K562 (cell line): ENCODE results near the gene HRG. TPM values are rescaled to one million over a fixed set of nuclear protein-coding genes. Genes with fewer than 3 reads are reported as not detected.
A peak's percentile ranks its signal among the peaks of the same experiment; 100 is the strongest.

ENCODE experiments used
- ATAC-seq: fragments of 200-7000 bp; cut with Tn5 transposase; 3 replicates; pipeline ENCODE4 v1.9.1; 2020; ENCODE audit warnings: moderate library complexity
- BruUV-seq: library from RNA; stranded (reverse); fragments of 400-500 nt; replicated peaks from 2 replicates; lab custom pipeline; 2021; lab: Mats Ljungman, UMichigan
- CTCF ChIA-PET: fragments of 300-600 bp; formaldehyde crosslinking; extraction: SDS; loops from one replicate; lab custom pipeline; 2021; ENCODE audit warnings: low intra/inter-chr PET ratio; lab: Yijun Ruan, JAX
- POLR2A ChIA-PET: fragments of 300-600, 350-650 bp; sonication (Branson Sonifier 250); formaldehyde crosslinking; extraction: SDS; loops from one replicate; lab custom pipeline; 2021; ENCODE audit warnings: antibody characterized with exemption, inconsistent platforms; lab: Yijun Ruan, JAX
- DNase-seq, 4 experiments: peaks; one replicate each; pipeline versions ENCODE4 v3.0.0 to v3.0.0-alpha.2; 2011 to 2018; ENCODE audit warnings: low spot score in 3 of 4, mixed read lengths in 3 of 4; ENCODE audit errors: extremely low read depth in 1 of 4
- FAIRE-seq: peaks from 2 replicates; lab custom pipeline; 2011; peaks lifted over from hg19 to GRCh38; lab: Jason Lieb, UNC
- H2AFZ ChIP-seq: 2 replicates; pipeline ENCODE4 v1.6.0; 2011; ENCODE audit warnings: low read depth, low read length, control low read depth, inconsistent platforms
- H3K27ac ChIP-seq: fragments of 200-600 bp; 3 replicates; pipeline ENCODE4 v1.8.0; 2011; ENCODE audit warnings: low read depth, mild to moderate bottlenecking, control low read depth, inconsistent platforms, low read length, moderate library complexity, mixed read lengths; ENCODE audit errors: extremely low read depth
- H3K27me3 ChIP-seq, 2 experiments: fragments of 300-600 bp in 1 of 2; 2 replicates in 1 of 2; 3 replicates in 1 of 2; pipeline versions ENCODE4 v1.6.0 to v1.8.0; 2011; ENCODE audit warnings: inconsistent platforms in 2 of 2, low read length in 2 of 2, mild to moderate bottlenecking in 1 of 2, mixed read lengths in 1 of 2, moderate library complexity in 1 of 2; ENCODE audit not compliant: control insufficient read depth in 2 of 2, insufficient read depth in 2 of 2
- H3K36me3 ChIP-seq: fragments of 300-600 bp; 3 replicates; pipeline ENCODE4 v1.8.0; 2011; ENCODE audit warnings: mild to moderate bottlenecking, low read length, inconsistent platforms; ENCODE audit not compliant: control insufficient read depth, insufficient read depth
- H3K4me1 ChIP-seq, 2 experiments: fragments of 200-600 bp in 1 of 2; replicated peaks in 1 of 2; 2 replicates in 1 of 2; 3 replicates in 1 of 2; pipeline versions ENCODE4 v1.5.1 to v1.8.0; 2011; ENCODE audit warnings: inconsistent platforms in 2 of 2, low read length in 2 of 2, mild to moderate bottlenecking in 1 of 2, mixed read lengths in 1 of 2, moderate library complexity in 1 of 2; ENCODE audit not compliant: control insufficient read depth in 2 of 2, insufficient read depth in 2 of 2
- H3K4me2 ChIP-seq: 2 replicates; pipeline ENCODE4 v1.6.1; 2011; ENCODE audit warnings: low read length, control low read depth, inconsistent platforms, mixed read lengths; ENCODE audit not compliant: insufficient read depth
- H3K4me3 ChIP-seq: fragments of 200-600 bp; sonication (generic), shearing (Covaris generic); 2 replicates; pipeline ENCODE4 v1.5.1; 2016; ENCODE audit warnings: control low read depth, inconsistent platforms
- H3K79me2 ChIP-seq: fragments of 200-600 bp; 3 replicates; pipeline ENCODE4 v1.8.0; 2011; ENCODE audit warnings: low read length, inconsistent platforms; ENCODE audit not compliant: control insufficient read depth, insufficient read depth
- H3K9ac ChIP-seq, 2 experiments: 2 replicates each; pipeline versions ENCODE4 v1.6.0 to v1.6.1; 2011; ENCODE audit warnings: low read depth in 2 of 2, low read length in 2 of 2, control low read depth in 1 of 2, inconsistent platforms in 1 of 2, mild to moderate bottlenecking in 1 of 2, mixed read lengths in 1 of 2; ENCODE audit not compliant: insufficient read depth in 1 of 2
- H3K9me1 ChIP-seq: one replicate; pipeline ENCODE4 v1.6.0; 2011; ENCODE audit warnings: inconsistent platforms, mild to moderate bottlenecking, low read length, moderate library complexity; ENCODE audit not compliant: control insufficient read depth, insufficient read depth
- H3K9me3 ChIP-seq: replicated peaks from 2 replicates; pipeline ENCODE4 v1.5.1; 2011; ENCODE audit warnings: low read depth, low read length, inconsistent platforms; ENCODE audit not compliant: control insufficient read depth, insufficient read depth
- H4K20me1 ChIP-seq: replicated peaks from 2 replicates; pipeline ENCODE4 v1.6.1; 2011; ENCODE audit warnings: low read length, inconsistent platforms, mixed read lengths; ENCODE audit not compliant: control insufficient read depth, insufficient read depth
- JUN ChIP-seq, 2 experiments: sonication (generic) in 1 of 2; formaldehyde crosslinking in 1 of 2; IDR thresholded peaks; 2 replicates each; pipeline versions ENCODE4 v1.6.1 to v1.8.0; 2012 to 2022; ENCODE audit warnings: borderline replicate concordance in 2 of 2, mild to moderate bottlenecking in 2 of 2, improper control_type of control experiment in 1 of 2, low read depth in 1 of 2, low read length in 1 of 2, missing genetic modification reagents in 1 of 2
- MYC ChIP-seq, 2 experiments: fragments of 250-450 bp in 1 of 2; sonication (Bioruptor Pico) in 1 of 2; IDR thresholded peaks; 2 replicates each; pipeline versions ENCODE4 v1.5.1 to v1.6.1; 2012 to 2021; ENCODE audit warnings: low read depth in 2 of 2, borderline replicate concordance in 1 of 2, improper control_type of control experiment in 1 of 2, low read length in 1 of 2, mild to moderate bottlenecking in 1 of 2, moderate library complexity in 1 of 2
- PCBP1 ChIP-seq: fragments of 200-400 bp; formaldehyde crosslinking; IDR thresholded peaks from 2 replicates; pipeline ENCODE4 v1.6.1; 2018; ENCODE audit warnings: mild to moderate bottlenecking, low read depth, low read length; ENCODE audit not compliant: poor library complexity, severe bottlenecking
- RCOR1 ChIP-seq, 2 experiments: IDR thresholded peaks; 2 replicates each; pipeline ENCODE4 v1.6.1; 2012; ENCODE audit warnings: low read depth in 2 of 2, low read length in 2 of 2, borderline replicate concordance in 1 of 2, improper control_type of control experiment in 1 of 2
- SP1 ChIP-seq: sonication (generic); formaldehyde crosslinking; IDR thresholded peaks from 2 replicates; pipeline ENCODE4 v1.8.1; 2022; ENCODE audit warnings: mild to moderate bottlenecking, missing genetic modification reagents
- TEAD1 ChIP-seq, 2 experiments: fragments of 450-650 bp in 1 of 2; sonication (generic) in 1 of 2; formaldehyde crosslinking; IDR thresholded peaks; 2 replicates each; pipeline versions ENCODE4 v1.4.0 to v1.8.0; 2020 to 2022; ENCODE audit warnings: mild to moderate bottlenecking in 2 of 2, missing genetic modification reagents in 1 of 2
- XRCC5 ChIP-seq: fragments of 200-400 bp; formaldehyde crosslinking; IDR thresholded peaks from 2 replicates; pipeline ENCODE4 v1.6.1; 2017; ENCODE audit warnings: low read depth, mild to moderate bottlenecking, low read length
- ZNF785 ChIP-seq: fragments of 250-450 bp; sonication (Bioruptor Pico); IDR thresholded peaks from 2 replicates; pipeline ENCODE4 v1.4.0; 2020; ENCODE audit warnings: mild to moderate bottlenecking
- WGBS: fragments of 100-300 bp; shearing (Covaris generic); methylation state at CpG from one replicate; pipeline ENCODE4 v1.1.6; 2016; ENCODE audit warnings: low coverage, mixed read lengths; ENCODE audit not compliant: insufficient coverage; ENCODE audit errors: missing lambda C conversion rate; 5-methylcytosine and 5-hydroxymethylcytosine counted together
- in situ Hi-C: fragments of 300-500 bp; cut with MboI; formaldehyde crosslinking; loops from 4 replicates; pipeline ENCODE4 v1.15.0; 2018; ENCODE audit warnings: inconsistent platforms, mixed read lengths
- intact Hi-C: fragments of 100-400 bp; cut with micrococcal nuclease; formaldehyde crosslinking; loops from 2 replicates; pipeline ENCODE4 v1.14.2; 2022
- polyA plus RNA-seq, 8 experiments: library from polyadenylated mRNA; depleted of rRNA in 4 of 8; stranded (reverse) in 5 of 8; unstranded in 3 of 8; fragments of >200 nt; fragmentation: Nextera tagmentation in 2 of 8; fragmentation: Illumina TruSeq in 1 of 8; extraction: Ambion mirVana in 2 of 8; extraction: Trizol in 1 of 8; gene quantifications; 2 replicates each; pipeline versions ENCODE4 v1.2.1 to v1.2.3, GENCODE V29; 2011 to 2014; ENCODE audit warnings: inconsistent platforms in 1 of 8, missing spikeins in 1 of 8
- total RNA-seq, 7 experiments: library from RNA; depleted of rRNA in 6 of 7; stranded (reverse); fragments of >200 nt in 6 of 7; fragmentation: Illumina TruSeq in 2 of 7; extraction: Trizol in 2 of 7; gene quantifications; 2 replicates each; pipeline versions ENCODE4 v1.2.1 to v1.2.3, GENCODE V29; 2011 to 2021; ENCODE audit warnings: low replicate concordance in 1 of 7
- TF ChIP-seq, protein P1 (sequence below): conservative IDR thresholded peaks from 2 replicates; pipeline ENCODE4 v1.6.1; 2011; ENCODE audit warnings: low read depth, mild to moderate bottlenecking, low read length; ENCODE audit not compliant: control insufficient read depth
- TF ChIP-seq, protein P2 (sequence below): sonication (generic); formaldehyde crosslinking; IDR thresholded peaks from 2 replicates; pipeline ENCODE4 v1.9.0; 2022; ENCODE audit warnings: mild to moderate bottlenecking, missing genetic modification reagents

Gene HRG
- total and polyA plus RNA-seq, 9 of the 15 experiments (the other 6 are each of a cell fraction or from before 2014, with no cell fraction given): not detected

DNA sequence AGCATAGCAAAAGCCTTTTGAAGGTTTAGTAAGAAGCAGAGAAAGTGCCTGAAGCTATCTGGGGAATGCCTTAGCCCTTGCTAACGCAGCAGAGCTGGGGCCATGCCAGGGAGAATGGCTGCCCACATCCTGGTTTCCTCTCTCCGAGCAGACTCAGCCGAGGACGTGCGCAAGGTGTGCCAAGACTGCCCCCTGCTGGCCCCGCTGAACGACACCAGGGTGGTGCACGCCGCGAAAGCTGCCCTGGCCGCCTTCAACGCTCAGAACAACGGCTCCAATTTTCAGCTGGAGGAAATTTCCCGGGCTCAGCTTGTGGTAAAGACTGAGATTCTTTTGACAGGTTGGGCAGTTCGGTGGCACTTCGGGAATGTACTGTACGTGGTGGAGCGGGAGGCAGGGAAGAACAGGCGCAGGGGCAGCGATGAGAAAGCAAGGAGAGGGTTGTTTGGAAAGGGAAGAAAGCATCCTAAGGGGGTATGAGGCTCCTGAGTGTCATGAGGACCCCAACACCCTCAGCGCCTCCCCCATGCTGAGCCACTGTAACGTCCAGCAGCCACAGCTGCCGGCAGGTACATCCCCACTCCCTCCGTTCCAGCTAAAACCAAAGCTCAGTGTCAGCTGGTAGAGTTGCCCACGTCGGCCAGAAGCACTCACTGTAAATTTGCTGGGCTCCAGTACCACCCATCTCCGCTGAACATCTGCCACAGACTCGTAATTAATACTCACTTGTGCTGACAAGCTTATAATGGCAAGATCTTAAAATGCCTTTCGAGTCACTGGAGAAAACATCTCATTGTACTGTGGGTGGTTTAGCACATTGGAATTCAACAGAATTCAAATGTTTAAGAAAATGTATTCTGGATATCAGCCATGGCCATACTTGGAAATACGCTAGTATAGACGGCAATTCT, 48.5 kb upstream of the HRG start:
- peak overlapping the region; percentile 73 for H3K4me2 ChIP-seq
- intact Hi-C loops: loop anchor here (1.0 to 10.0 kb wide), 5 partner anchors 35 to 548 kb away; partner anchors contain the start of gene CRYGS
- ATAC-seq (peak; percentile 98), FAIRE-seq (peak; percentile 89), DNase-seq (peak; percentile 75 to 85 (median 82))
- no TSS peak for BruUV-seq
- no peaks in the 10 kb centered on the region for H3K79me2 ChIP-seq
- peak overlapping the region; percentile 15; the same call in 1 of the 2 replicates for H3K4me3 ChIP-seq
- H3K9me1 ChIP-seq: no peaks in the 10 kb centered on the region
- no peaks in the 10 kb centered on the region for H4K20me1 ChIP-seq
- in situ Hi-C loops: loop anchor here (5.0 to 10.0 kb wide), 2 partner anchors 138 to 200 kb away; no protein-coding TSS in a partner anchor
- H3K4me1 ChIP-seq: peaks cover 3 to 10% of the 10 kb centered on the region in 2 experiments; a peak in 3 of 5 replicates
- peak overlapping the region; percentile 83 for H2AFZ ChIP-seq
- H3K27me3 ChIP-seq: peaks cover 10 to 61% of the 10 kb centered on the region in 2 experiments; a peak in 4 of 5 replicates
- ChIA-PET POLR2A (interaction anchor here (0.6 to 4.2 kb wide), 5 partner anchors 9 to 189 kb away, joined by 3 to 41 read pairs (median 5); partner anchors contain the start of gene EIF4A2), CTCF (interaction anchor here (0.6 to 1.5 kb wide), 4 partner anchors 28 to 634 kb away, joined by 3 to 12 read pairs (median 3); no protein-coding TSS in a partner anchor)
- H3K9me3 ChIP-seq: 0 out of 2 replicates have a peak, but pooled peaks cover 1% of the 10 kb centered on the region
- peak overlapping the region in 1 of 2 experiments; percentile 18; a peak in 1 of 4 replicates for H3K9ac ChIP-seq
- WGBS: 17% methylated on average over 29 of the region's 31 CpGs
- H3K36me3 ChIP-seq: no peaks in the 10 kb centered on the region
- H3K27ac ChIP-seq: no peak overlapping the region
- no peak for TF ChIP-seq TEAD1 (CRISPR knock-in tag; IDR thresholded peaks at IDR 0.05)
- TF ChIP-seq JUN (IDR thresholded peaks at IDR 0.05; ENCODE audit: borderline replicate concordance, low read depth, low read length): 0 out of 2 replicates have a peak, but pooled peaks have one; percentile 28
- no peak for TF ChIP-seq JUN (CRISPR knock-in tag; IDR thresholded peaks at IDR 0.05; ENCODE audit: borderline replicate concordance)
- TF ChIP-seq, protein P1, sequence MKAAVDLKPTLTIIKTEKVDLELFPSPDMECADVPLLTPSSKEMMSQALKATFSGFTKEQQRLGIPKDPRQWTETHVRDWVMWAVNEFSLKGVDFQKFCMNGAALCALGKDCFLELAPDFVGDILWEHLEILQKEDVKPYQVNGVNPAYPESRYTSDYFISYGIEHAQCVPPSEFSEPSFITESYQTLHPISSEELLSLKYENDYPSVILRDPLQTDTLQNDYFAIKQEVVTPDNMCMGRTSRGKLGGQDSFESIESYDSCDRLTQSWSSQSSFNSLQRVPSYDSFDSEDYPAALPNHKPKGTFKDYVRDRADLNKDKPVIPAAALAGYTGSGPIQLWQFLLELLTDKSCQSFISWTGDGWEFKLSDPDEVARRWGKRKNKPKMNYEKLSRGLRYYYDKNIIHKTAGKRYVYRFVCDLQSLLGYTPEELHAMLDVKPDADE: no peak
- 0 out of 2 replicates have a peak, but pooled peaks have one; percentile 37 for TF ChIP-seq SP1 (CRISPR knock-in tag)
- TF ChIP-seq PCBP1: no peak
- TF ChIP-seq, protein P2, sequence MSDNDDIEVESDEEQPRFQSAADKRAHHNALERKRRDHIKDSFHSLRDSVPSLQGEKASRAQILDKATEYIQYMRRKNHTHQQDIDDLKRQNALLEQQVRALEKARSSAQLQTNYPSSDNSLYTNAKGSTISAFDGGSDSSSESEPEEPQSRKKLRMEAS (CRISPR knock-in tag): 0 out of 2 replicates have a peak, but pooled peaks have one; percentile 13
- TF ChIP-seq ZNF785: no peak
- no peak for TF ChIP-seq MYC (IDR thresholded peaks at IDR 0.05; ENCODE audit: low read depth, low read length)
- TF ChIP-seq MYC (CRISPR knock-in tag; IDR thresholded peaks at IDR 0.05; ENCODE audit: borderline replicate concordance, low read depth): no peak
- TF ChIP-seq XRCC5: 0 out of 2 replicates have a peak, but pooled peaks have one; percentile 49
- 0 out of 4 replicates have a peak, but pooled peaks of 1 of the 2 experiments have one; percentile 29 for TF ChIP-seq RCOR1 (IDR thresholded peaks at IDR 0.05; ENCODE audit: borderline replicate concordance in 1 of 2, low read depth in 2 of 2, low read length in 2 of 2)
